OCI-LY1 (cell line): ENCODE results near the gene GPRC5B.

Experiments used
- H2AFZ ChIP-seq: fragments of 200-600 bp; sonication (generic), shearing (Covaris generic); 2 replicates; pipeline ENCODE4 v1.6.0; 2014; ENCODE audit warnings: antibody characterized with exemption, mild to moderate bottlenecking, low read length
- H3F3A ChIP-seq: fragments of 200-600 bp; sonication (generic), shearing (Covaris generic); 2 replicates; pipeline ENCODE4 v1.6.0; 2014; ENCODE audit warnings: mild to moderate bottlenecking, antibody characterized with exemption, low read length, moderate library complexity; ENCODE audit not compliant: insufficient read depth
- H3K27ac ChIP-seq: fragments of 200-600 bp; sonication (generic); 2 replicates; pipeline ENCODE4 v1.5.1; 2014; ENCODE audit warnings: low read length, mixed run types, mild to moderate bottlenecking, low read depth; ENCODE audit not compliant: poor library complexity, severe bottlenecking
- H3K27me3 ChIP-seq: fragments of 200-600 bp; sonication (generic); 2 replicates; pipeline ENCODE4 v1.6.0; 2014; ENCODE audit warnings: antibody characterized with exemption, mild to moderate bottlenecking, low read length, moderate library complexity; ENCODE audit not compliant: insufficient read depth
- H3K36me3 ChIP-seq: fragments of 200-600 bp; sonication (generic); 2 replicates; pipeline ENCODE4 v1.6.1; 2014; ENCODE audit warnings: mild to moderate bottlenecking, antibody characterized with exemption, low read length, moderate library complexity, mixed read lengths; ENCODE audit not compliant: insufficient read depth
- H3K4me1 ChIP-seq: fragments of 200-600 bp; sonication (generic); 2 replicates; pipeline ENCODE4 v1.5.1; 2014; ENCODE audit warnings: mild to moderate bottlenecking, low read length, moderate library complexity; ENCODE audit not compliant: insufficient read depth, severe bottlenecking
- H3K4me2 ChIP-seq: fragments of 200-600 bp; sonication (generic), shearing (Covaris generic); 2 replicates; pipeline ENCODE4 v1.6.1; 2014; ENCODE audit warnings: low read length
- H3K4me3 ChIP-seq: fragments of 200-600 bp; sonication (generic); 2 replicates; pipeline ENCODE4 v1.5.1; 2014; ENCODE audit warnings: low read length, low read depth, mild to moderate bottlenecking, mixed read lengths; ENCODE audit not compliant: poor library complexity, severe bottlenecking
- H3K79me2 ChIP-seq: fragments of 200-600 bp; shearing (Covaris generic); 2 replicates; pipeline ENCODE4 v1.6.1; 2016; ENCODE audit warnings: mixed run types, low read length, mixed read lengths; ENCODE audit not compliant: insufficient read depth
- H3K9ac ChIP-seq: fragments of 200-600 bp; sonication (generic), shearing (Covaris generic); 2 replicates; pipeline ENCODE4 v1.6.1; 2014; ENCODE audit warnings: mild to moderate bottlenecking, low read length, mixed read lengths
- H3K9me2 ChIP-seq: fragments of 200-600 bp; sonication (generic), shearing (Covaris generic); 2 replicates; pipeline ENCODE4 v1.6.1; 2014; ENCODE audit warnings: low read depth, mild to moderate bottlenecking, low read length, mixed read lengths
- H3K9me3 ChIP-seq: fragments of 200-600 bp; shearing (Covaris generic); 2 replicates; pipeline ENCODE4 v1.6.1; 2014; ENCODE audit warnings: low read length, mixed read lengths
- H4K20me1 ChIP-seq: fragments of 200-600 bp; sonication (generic), shearing (Covaris generic); 2 replicates; pipeline ENCODE4 v1.6.0; 2016; ENCODE audit warnings: mild to moderate bottlenecking, low read length; ENCODE audit not compliant: insufficient read depth
- EZH2 ChIP-seq: fragments of 200-600 bp; sonication (generic), shearing (Covaris generic); IDR thresholded peaks from 2 replicates; pipeline ENCODE4 v1.8.0; 2017; ENCODE audit warnings: borderline replicate concordance, mixed run types, mild to moderate bottlenecking, antibody characterized with exemption, low read length, moderate library complexity, mixed read lengths
- TF ChIP-seq, protein P1 (sequence below): fragments of 200-600 bp; sonication (generic), shearing (Covaris generic); IDR thresholded peaks from 2 replicates; pipeline ENCODE4 v1.5.1; 2017; ENCODE audit warnings: mild to moderate bottlenecking, antibody characterized with exemption, low read length, moderate library complexity, mixed read lengths

The GPRC5B gene

GRCh38 chr16:19913340-19913645, 28.6 kb upstream of the GPRC5B start:
- no peak for TF ChIP-seq EZH2
- TF ChIP-seq, protein P1, sequence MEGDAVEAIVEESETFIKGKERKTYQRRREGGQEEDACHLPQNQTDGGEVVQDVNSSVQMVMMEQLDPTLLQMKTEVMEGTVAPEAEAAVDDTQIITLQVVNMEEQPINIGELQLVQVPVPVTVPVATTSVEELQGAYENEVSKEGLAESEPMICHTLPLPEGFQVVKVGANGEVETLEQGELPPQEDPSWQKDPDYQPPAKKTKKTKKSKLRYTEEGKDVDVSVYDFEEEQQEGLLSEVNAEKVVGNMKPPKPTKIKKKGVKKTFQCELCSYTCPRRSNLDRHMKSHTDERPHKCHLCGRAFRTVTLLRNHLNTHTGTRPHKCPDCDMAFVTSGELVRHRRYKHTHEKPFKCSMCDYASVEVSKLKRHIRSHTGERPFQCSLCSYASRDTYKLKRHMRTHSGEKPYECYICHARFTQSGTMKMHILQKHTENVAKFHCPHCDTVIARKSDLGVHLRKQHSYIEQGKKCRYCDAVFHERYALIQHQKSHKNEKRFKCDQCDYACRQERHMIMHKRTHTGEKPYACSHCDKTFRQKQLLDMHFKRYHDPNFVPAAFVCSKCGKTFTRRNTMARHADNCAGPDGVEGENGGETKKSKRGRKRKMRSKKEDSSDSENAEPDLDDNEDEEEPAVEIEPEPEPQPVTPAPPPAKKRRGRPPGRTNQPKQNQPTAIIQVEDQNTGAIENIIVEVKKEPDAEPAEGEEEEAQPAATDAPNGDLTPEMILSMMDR, result no peak
- Histone ChIP-seq H3K9me2 (no peaks in the 10 kb centered on the region), H3K79me2 (no peaks in the 10 kb centered on the region), H3K27me3 (no peaks in the 10 kb centered on the region), H3K4me1 (no peaks in the 10 kb centered on the region), H3K4me3 (no peak overlapping the region), H3K9ac (no peak overlapping the region), H3K27ac (no peak overlapping the region), H3K9me3 (no peaks in the 10 kb centered on the region), H3K36me3 (no peaks in the 10 kb centered on the region), H3K4me2 (no peak overlapping the region), H2AFZ (no peak overlapping the region), H3F3A (no peaks in the 10 kb centered on the region), H4K20me1 (no peaks in the 10 kb centered on the region)

GRCh38 chr16:19912455-19913339, 28.0 kb upstream of the GPRC5B start:
- H3K4me1 ChIP-seq, result no peaks in the 10 kb centered on the region
- no peaks in the 10 kb centered on the region for H4K20me1 ChIP-seq
- H3F3A ChIP-seq, result no peaks in the 10 kb centered on the region
- H3K27ac ChIP-seq, result no peak overlapping the region
- H3K9me3 ChIP-seq, result no peaks in the 10 kb centered on the region
- H2AFZ ChIP-seq, result no peak overlapping the region
- no peaks in the 10 kb centered on the region for H3K9me2 ChIP-seq
- no peak overlapping the region for H3K4me3 ChIP-seq
- no peaks in the 10 kb centered on the region for H3K79me2 ChIP-seq
- H3K36me3 ChIP-seq, result no peaks in the 10 kb centered on the region
- H3K9ac ChIP-seq, result no peak overlapping the region
- H3K27me3 ChIP-seq, result no peaks in the 10 kb centered on the region
- no peak for TF ChIP-seq EZH2
- TF ChIP-seq, protein P1, result no peak
- H3K4me2 ChIP-seq, result no peak overlapping the region

- TF ChIP-seq EZH2, result no peak
- H3K36me3 ChIP-seq, result no peaks in the 10 kb centered on the region
Observed at GRCh38 chr16:19911747-19912454, 27.3 kb upstream of the GPRC5B start.

More at GRCh38 chr16:19911747-19912454, 27.3 kb upstream of the GPRC5B start:
- Histone ChIP-seq H3K27me3 (no peaks in the 10 kb centered on the region), H3K9me2 (no peaks in the 10 kb centered on the region), H3K27ac (no peak overlapping the region), H3K4me2 (no peak overlapping the region), H4K20me1 (no peaks in the 10 kb centered on the region), H3F3A (no peaks in the 10 kb centered on the region), H2AFZ (no peak overlapping the region), H3K9ac (no peak overlapping the region), H3K79me2 (no peaks in the 10 kb centered on the region), H3K4me1 (no peaks in the 10 kb centered on the region), H3K9me3 (no peaks in the 10 kb centered on the region), H3K4me3 (no peak overlapping the region)
